HG03196 (cell line): ENCODE measurements around the gene UMODL1.

Source experiments
- ATAC-seq: cut with Tn5 transposase; IDR thresholded peaks from one replicate; pipeline ENCODE4 v1.9.1; 2021; ENCODE audit not compliant: unreplicated experiment

The UMODL1 gene

GRCh38 chr21:42189431-42189830 lies 118.3 kb downstream of the UMODL1 start:
- ATAC-seq, result no peak

- ATAC-seq, result no peak
Measured at GRCh38 chr21:42189860-42190485, 118.9 kb downstream of the UMODL1 start.

- ATAC-seq, result no peak
Measured at GRCh38 chr21:42190486-42190863, 119.4 kb downstream of the UMODL1 start.

GRCh38 chr21:42191064-42191463 lies 119.9 kb downstream of the UMODL1 start:
- ATAC-seq, result no peak

GRCh38 chr21:42191696-42192595 lies 120.8 kb downstream of the UMODL1 start:
- ATAC-seq, result no peak
